CD4-positive, alpha-beta T cell treated with Interleukin-12 subunit alpha and Interleukin-12 subunit beta, for 1 hour (primary cell): Measurements from ENCODE around the gene NCOA3.
"Not testable (repeated sequence)": the region's sequence is repeated elsewhere in the genome, so short reads cannot be mapped to it uniquely, and the experiment has no call there.

Experiments
- DNase-seq: peaks from one replicate; pipeline ENCODE4 v3.0.0-alpha.2; 2020

Gene NCOA3

DNA sequence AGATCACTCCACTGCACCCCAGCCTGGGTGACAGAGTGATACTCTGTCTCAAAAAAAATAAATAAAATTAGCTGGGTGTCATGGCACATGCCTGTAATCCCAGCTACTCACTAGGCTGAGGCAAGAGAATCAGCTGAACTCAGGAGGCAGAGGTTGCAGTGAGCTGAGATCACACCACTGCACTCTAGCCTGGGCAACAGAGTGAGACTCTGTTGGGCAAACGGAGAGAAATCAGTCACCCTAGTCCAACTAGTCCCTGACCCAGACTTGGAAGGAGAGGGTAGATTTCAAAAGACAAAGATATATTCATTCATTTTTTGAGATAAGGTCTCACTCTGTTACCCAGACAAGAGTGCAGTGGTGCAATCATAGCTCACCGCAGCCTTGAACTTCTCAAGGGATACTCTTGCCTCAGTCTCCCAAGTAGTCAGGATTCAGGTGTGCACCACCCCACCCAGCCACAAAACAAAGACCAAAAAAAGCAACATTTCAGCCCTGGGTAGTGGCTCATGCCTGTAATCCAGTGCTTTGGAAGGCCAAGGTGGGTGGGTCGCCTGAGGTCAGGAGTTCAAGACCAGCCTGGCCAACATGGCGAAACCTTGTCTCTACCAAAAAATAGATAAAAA is 26.2 kb upstream of the NCOA3 start:
- no peak for DNase-seq

DNA sequence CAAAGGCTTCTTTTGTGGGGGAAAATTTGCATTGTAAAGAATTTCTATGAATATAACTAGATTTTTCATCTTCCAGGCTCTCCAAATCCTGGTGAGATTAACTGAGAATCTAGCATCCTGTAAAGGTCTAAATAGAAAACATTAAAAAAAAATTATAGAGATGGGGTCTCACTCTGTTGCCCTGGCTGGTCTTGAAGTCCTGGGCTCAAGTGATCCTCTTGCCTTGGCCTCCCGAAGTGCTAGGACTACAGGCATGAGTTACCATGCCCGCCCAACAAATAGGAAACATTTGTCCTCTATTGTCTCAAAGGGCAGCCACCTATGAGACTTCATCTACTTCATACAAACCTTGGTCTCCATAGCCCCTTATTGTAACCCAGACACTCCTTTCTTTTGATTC is 25.2 kb upstream of the NCOA3 start:
- DNase-seq, result no peak

DNA sequence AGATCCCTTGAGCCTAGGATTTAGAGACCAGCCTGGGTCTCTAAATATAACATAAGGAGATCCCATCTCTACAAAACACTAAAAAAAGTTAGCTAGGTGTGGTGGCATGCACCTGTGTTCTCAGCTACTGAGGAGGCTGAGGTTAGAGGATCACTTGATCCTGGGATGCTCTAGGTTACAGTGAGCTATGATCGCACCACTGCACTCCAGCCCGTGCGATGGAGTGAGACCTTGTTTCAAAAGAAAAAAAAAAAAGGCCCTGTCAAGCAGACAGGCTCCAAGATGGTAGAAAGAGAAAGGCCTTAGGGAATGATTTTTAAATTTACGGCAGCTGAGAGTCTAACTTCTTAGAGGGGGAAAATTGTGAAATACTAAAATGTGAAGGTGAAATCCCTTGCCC is 22.6 kb upstream of the NCOA3 start:
- DNase-seq, result no peak

DNA sequence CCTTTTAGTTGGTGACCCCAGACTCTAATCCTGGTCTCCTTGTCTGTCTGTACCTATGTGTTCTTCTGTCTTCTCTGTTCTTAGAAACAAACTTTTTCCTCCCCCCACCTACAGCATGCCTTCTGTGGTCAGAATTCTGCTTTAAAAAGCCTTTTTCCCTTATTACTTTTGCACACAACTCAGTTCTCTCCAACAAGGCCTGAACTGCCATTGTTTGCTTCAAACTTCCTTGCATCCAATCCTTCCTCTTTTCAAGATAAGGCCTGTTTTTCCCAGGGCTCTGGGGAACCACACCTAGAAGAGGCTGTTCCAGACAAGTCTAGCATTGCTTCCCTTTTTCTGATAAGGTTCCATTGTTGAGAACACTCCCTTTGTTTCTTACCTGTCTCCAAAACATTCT is 22.2 kb upstream of the NCOA3 start:
- no peak for DNase-seq

- DNase-seq, result no peak
These were observed 21.4 kb upstream of the NCOA3 start for GRCh38 chr20:47480239-47480638.

- no peak for DNase-seq
These were observed 21.0 kb upstream of the NCOA3 start for GRCh38 chr20:47480705-47481104.

- DNase-seq, result no peak
These were observed 20.1 kb upstream of the NCOA3 start for GRCh38 chr20:47481330-47482216.

GRCh38 chr20:47482705-47483104 is 19.0 kb upstream of the NCOA3 start:
- no peak for DNase-seq

GRCh38 chr20:47484303-47484702 is 17.4 kb upstream of the NCOA3 start:
- DNase-seq, result no peak

DNA sequence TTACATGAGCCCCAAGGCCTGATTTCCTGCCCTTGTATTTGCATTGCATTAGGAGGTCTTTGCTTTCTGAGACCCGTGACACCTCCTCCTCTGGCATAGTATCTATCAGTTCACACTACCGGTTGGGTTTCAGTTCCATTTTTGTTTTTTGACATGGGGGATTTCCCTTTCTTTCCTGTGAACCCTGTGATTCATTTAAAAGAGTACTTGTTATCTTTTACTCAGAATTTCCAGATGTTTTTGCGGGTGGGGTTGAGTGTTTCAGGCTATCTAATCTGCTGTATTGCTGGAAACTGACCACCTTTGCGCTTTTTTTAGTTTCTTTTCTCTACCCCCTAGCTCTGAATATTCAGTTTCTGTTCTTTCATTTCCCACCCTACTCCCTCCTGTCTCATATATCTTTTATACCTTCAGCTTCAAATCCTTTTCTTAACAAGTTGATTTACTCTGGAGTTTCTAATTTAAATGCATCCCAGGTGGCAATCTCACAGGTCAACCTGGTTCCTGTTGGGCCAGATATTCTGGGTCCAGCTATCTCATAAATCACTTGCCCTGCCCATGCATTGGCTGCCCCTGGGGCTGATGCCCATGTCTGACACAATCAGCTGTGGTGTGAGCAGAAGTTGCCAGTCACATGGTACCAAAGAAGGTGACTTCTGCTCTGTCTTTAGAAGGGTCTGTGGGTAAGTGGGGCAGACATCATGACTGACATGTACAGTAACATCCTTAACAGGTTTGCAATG is 14.3 kb upstream of the NCOA3 start:
- peak; percentile 81 for DNase-seq

DNA sequence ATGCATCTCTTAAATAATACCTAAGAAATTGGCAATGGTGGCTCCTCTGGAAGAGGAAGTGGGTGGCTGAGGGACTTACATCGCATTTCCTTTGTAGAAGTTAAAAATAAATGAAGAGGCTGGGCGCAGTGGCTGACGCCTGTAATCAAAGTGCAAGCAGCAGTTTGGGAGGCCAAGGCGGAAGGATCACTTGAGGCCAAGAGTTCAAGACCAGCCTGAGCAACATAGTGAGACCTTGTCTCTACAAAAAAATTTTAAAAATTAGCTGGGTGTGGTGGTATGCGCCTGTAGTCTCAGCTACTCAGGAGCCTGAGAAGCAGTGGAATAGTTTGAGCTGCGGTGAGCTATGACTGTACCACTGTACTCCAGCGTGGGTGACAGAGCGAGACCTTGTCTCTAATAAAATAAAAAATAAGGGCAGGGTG is 12.2 kb upstream of the NCOA3 start:
- DNase-seq, result peak; percentile 72

DNA sequence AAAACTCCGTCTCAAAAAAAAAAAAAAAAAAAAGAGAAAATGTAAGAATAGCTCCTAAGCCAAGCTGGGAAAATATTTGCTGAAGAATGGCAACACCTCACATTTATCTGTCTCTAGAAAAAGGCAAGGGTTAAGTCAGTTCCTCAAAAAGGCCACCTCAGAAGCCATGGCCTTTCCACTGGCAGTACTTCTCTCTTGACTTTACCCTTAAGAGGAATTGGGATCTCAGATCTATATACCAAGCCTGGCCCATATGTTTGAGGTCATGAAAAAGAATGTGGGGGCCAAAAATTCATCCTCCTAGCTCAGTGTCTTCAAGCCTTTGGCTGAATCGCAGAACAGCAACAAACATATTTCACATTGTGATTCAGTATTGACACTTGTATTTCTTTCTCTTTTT is 10.9 kb upstream of the NCOA3 start:
- DNase-seq, result no peak

- DNase-seq, result no peak
These were observed 9.4 kb upstream of the NCOA3 start for GRCh38 chr20:47492284-47492683.

DNA sequence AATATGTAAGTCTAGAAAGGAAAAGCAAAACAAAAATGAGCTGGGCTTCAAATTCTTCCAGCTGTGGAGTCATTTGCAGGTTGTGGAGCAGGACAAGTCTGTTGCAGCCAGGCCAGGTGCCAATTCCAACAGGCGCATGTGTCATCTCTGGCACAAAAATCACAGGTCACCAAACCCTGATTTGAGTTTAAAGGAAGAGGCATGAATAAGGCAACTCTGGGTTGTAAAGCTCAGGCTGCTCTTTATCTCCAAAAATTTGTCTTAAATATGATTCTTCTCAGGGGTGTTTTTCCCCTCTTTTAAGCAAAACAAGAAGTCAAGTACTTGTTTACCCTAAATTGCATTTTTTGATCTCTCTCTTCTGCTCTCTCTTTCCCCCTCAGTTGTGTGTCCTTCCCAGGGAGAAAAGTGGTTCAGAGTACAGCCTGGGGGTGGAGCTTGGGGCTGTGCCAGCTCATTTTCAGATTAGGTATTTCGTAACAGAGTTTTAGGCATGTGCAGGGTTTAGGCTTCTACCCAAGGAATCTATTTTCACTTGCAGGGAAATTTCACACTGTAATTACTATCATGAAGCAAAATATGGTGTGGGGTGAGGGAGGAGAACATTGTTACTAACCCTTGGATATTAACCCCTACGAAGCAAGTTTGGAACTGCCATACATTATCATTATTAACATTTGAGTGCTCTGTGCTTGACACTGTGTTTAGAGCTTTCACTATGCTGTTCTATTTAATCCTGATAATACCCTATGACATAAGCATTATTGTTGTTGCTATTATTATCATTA is 8.3 kb upstream of the NCOA3 start:
- DNase-seq, result peak; percentile 42

GRCh38 chr20:47493963-47494293 is 7.8 kb upstream of the NCOA3 start:
- no peak for DNase-seq

GRCh38 chr20:47494606-47495005 is 7.1 kb upstream of the NCOA3 start:
- DNase-seq, result not testable (repeated sequence)

- DNase-seq, result no peak
These were observed 5.6 kb upstream of the NCOA3 start for GRCh38 chr20:47496118-47496517.

- no peak for DNase-seq
These were observed 3.1 kb upstream of the NCOA3 start for GRCh38 chr20:47498606-47499005.

GRCh38 chr20:47499053-47499452 is 2.6 kb upstream of the NCOA3 start:
- DNase-seq, result no peak

DNA sequence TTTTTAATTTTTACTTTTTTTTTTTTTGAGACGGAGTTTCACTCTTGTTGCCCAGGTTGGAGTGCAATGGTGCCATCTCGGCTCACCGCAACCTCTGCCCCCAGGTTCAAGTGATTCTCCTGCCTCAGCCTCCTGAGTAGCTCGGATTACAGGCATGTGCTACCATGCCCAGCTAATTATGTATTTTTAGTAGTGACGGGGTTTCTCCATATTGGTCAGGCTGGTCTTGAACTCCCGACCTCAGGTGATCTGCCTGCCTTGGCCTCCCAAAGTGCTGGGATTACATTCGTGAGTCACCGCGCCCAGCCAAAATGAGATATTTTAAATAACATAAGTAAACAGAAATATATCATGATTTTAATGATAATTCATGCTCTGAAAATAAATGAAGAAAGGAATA is 1.6 kb upstream of the NCOA3 start:
- not testable (repeated sequence) for DNase-seq

DNA sequence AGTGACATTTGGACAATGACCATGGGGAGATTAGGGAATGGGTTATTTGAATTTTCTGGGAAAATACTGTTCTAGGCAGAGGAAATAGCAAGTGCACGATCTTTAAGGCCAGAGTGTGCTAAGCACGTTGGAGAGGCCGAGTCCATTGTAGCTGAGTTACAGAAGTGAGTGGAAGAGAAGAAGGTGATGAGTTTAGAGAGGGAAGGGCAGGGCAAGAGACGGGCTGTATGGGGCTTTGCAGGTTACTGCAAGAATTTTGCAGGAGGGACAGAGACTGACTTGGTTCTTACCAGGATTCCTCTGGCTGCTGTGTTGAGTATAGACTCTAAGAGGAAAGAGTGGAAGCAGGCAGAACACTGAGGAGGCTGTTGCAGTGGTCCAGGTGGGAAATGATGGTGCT is 1.1 kb upstream of the NCOA3 start:
- DNase-seq, result no peak

DNA sequence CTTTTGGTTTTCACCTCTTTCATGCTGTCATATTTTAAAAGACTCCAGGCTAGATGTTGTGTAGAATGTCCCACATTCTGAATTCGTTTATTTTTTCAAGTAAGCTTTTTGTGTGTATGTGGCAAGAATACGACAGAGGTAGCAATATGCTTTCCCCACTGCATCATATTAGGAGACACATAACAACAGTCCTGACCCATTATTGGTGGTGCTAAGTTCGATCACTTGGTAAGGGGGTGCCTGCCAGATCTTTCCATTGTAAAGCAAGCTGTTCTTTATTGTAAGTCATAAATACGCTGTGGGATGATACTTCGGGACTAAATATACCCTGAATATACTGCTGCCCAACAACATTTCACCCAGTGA is 588 bp upstream of the NCOA3 start:
- DNase-seq, result no peak
